Measurements from ENCODE around the gene MCTP1. TPM values are rescaled to one million over a fixed set of nuclear protein-coding genes. Genes with fewer than 3 reads are reported as not detected.
A peak's percentile ranks its signal among the peaks of the same experiment; 100 is the strongest.

The MCTP1 gene
- total RNA-seq, 2 experiments from 2014 or later, result not detected

- Histone ChIP-seq H3K79me2 (ENCODE audit: insufficient read depth, low read depth, low read length) (no peaks in the 10 kb centered on the region), H2AFZ (ENCODE audit: low read length) (no peak overlapping the region), H3K4me3 (ENCODE audit: low read depth, low read length, poor library complexity, severe bottlenecking) (no peak overlapping the region), H3K27ac (ENCODE audit: low read depth, low read length, poor library complexity, severe bottlenecking) (no peak overlapping the region), H4K20me1 (ENCODE audit: insufficient read depth, low read length) (no peaks in the 10 kb centered on the region), H3K9me3 (ENCODE audit: low read length) (no peaks in the 10 kb centered on the region), H3K4me1 (ENCODE audit: insufficient read depth, low read length, poor library complexity, severe bottlenecking) (peaks cover 41% of the 10 kb centered on the region), H3K4me2 (ENCODE audit: low read length) (no peak overlapping the region), H3K36me3 (ENCODE audit: insufficient read depth, low read length) (no peaks in the 10 kb centered on the region), H3K9me2 (ENCODE audit: insufficient read depth, low read length) (no peaks in the 10 kb centered on the region)
- no TSS peak for BruUV-seq (replicated peaks)
- CTCF ChIA-PET (ENCODE audit: unreplicated experiment), result no interaction called here
- DNase-seq (ENCODE audit: low spot score), result no peak
- POLR2A ChIA-PET, result interaction anchor here (0.6 kb wide), 1 partner anchor 642 kb away, joined by 3 read pairs; no protein-coding TSS in a partner anchor
- no peak for TF ChIP-seq EZH2phosphoT487 (IDR thresholded peaks at IDR 0.05; ENCODE audit: borderline replicate concordance, low read depth, low read length)
- no peak for TF ChIP-seq CTCF (conservative IDR thresholded peaks at IDR 0.05; ENCODE audit: low read length)
- intact Hi-C loops (cut with micrococcal nuclease; ENCODE audit: unreplicated experiment), result no loop called here
Observed at GRCh38 chr5:94796586-94796985, 488.3 kb downstream of the MCTP1 start.

GRCh38 chr5:94793816-94794198, 491.1 kb downstream of the MCTP1 start:
- H3K4me2 ChIP-seq (ENCODE audit: low read length), result peak overlapping the region; percentile 74
- H3K36me3 ChIP-seq (ENCODE audit: insufficient read depth, low read length), result no peaks in the 10 kb centered on the region
- intact Hi-C loops (cut with micrococcal nuclease; ENCODE audit: unreplicated experiment), result loop anchor here (5.0 kb wide), 3 partner anchors 47 to 177 kb away; partner anchors contain the start of genes KIAA0825 and SLF1
- H4K20me1 ChIP-seq (ENCODE audit: insufficient read depth, low read length), result no peaks in the 10 kb centered on the region
- H3K4me1 ChIP-seq (ENCODE audit: insufficient read depth, low read length, poor library complexity, severe bottlenecking), result peaks cover 41% of the 10 kb centered on the region
- POLR2A ChIA-PET, result interaction anchor here (0.7 to 1.5 kb wide), 4 partner anchors 8 to 1751 kb away, joined by 3 read pairs; no protein-coding TSS in a partner anchor
- peak overlapping the region; percentile 93; the same call in 1 of the 2 replicates for H2AFZ ChIP-seq (ENCODE audit: low read length)
- CTCF ChIA-PET (ENCODE audit: unreplicated experiment), result no interaction called here
- H3K9me3 ChIP-seq (ENCODE audit: low read length), result no peaks in the 10 kb centered on the region
- H3K9me2 ChIP-seq (ENCODE audit: insufficient read depth, low read length), result no peaks in the 10 kb centered on the region
- TF ChIP-seq EZH2phosphoT487 (IDR thresholded peaks at IDR 0.05; ENCODE audit: borderline replicate concordance, low read depth, low read length) (no peak), CTCF (conservative IDR thresholded peaks at IDR 0.05; ENCODE audit: low read length) (no peak)
- no TSS peak for BruUV-seq (replicated peaks)
- H3K27ac ChIP-seq (ENCODE audit: low read depth, low read length, poor library complexity, severe bottlenecking), result peak overlapping the region; percentile 84
- H3K79me2 ChIP-seq (ENCODE audit: insufficient read depth, low read depth, low read length), result no peaks in the 10 kb centered on the region
- peak overlapping the region; percentile 58 for H3K4me3 ChIP-seq (ENCODE audit: low read depth, low read length, poor library complexity, severe bottlenecking)
- no peak for DNase-seq (ENCODE audit: low spot score)

GRCh38 chr5:94793113-94793815, 491.6 kb downstream of the MCTP1 start:
- ChIA-PET POLR2A (interaction anchor here (0.6 to 1.5 kb wide), 6 partner anchors 9 to 1751 kb away, joined by 3 to 5 read pairs (median 3); no protein-coding TSS in a partner anchor), CTCF (ENCODE audit: unreplicated experiment) (interaction anchor here (1.1 kb wide), 1 partner anchor 13 kb away, joined by 4 read pairs; no protein-coding TSS in a partner anchor)
- Histone ChIP-seq H3K4me2 (ENCODE audit: low read length) (peak overlapping the region; percentile 74), H3K9me2 (ENCODE audit: insufficient read depth, low read length) (no peaks in the 10 kb centered on the region), H4K20me1 (ENCODE audit: insufficient read depth, low read length) (no peaks in the 10 kb centered on the region), H3K4me1 (ENCODE audit: insufficient read depth, low read length, poor library complexity, severe bottlenecking) (peaks cover 43% of the 10 kb centered on the region), H3K27ac (ENCODE audit: low read depth, low read length, poor library complexity, severe bottlenecking) (peak overlapping the region; percentile 84), H3K79me2 (ENCODE audit: insufficient read depth, low read depth, low read length) (no peaks in the 10 kb centered on the region), H3K9me3 (ENCODE audit: low read length) (no peaks in the 10 kb centered on the region), H3K4me3 (ENCODE audit: low read depth, low read length, poor library complexity, severe bottlenecking) (peak overlapping the region; percentile 58), H2AFZ (ENCODE audit: low read length) (peak overlapping the region; percentile 93), H3K36me3 (ENCODE audit: insufficient read depth, low read length) (no peaks in the 10 kb centered on the region)
- TF ChIP-seq CTCF (conservative IDR thresholded peaks at IDR 0.05; ENCODE audit: low read length) (no peak), EZH2phosphoT487 (IDR thresholded peaks at IDR 0.05; ENCODE audit: borderline replicate concordance, low read depth, low read length) (no peak)
- no TSS peak for BruUV-seq (replicated peaks)
- DNase-seq (ENCODE audit: low spot score), result peak; percentile 83
- intact Hi-C loops (cut with micrococcal nuclease; ENCODE audit: unreplicated experiment), result loop anchor here (5.0 kb wide), 3 partner anchors 46 to 176 kb away; partner anchors contain the start of genes KIAA0825 and SLF1
